Sciatic nerve (tissue), 2 donors: ENCODE measurements around the gene C11orf24. TPM values are rescaled to one million over a fixed set of nuclear protein-coding genes. Genes with fewer than 3 reads are reported as not detected.

Source experiments
- ATAC-seq: fragments of 200-7000 bp; cut with Tn5 transposase; one replicate; pipeline ENCODE4 v1.9.1; 2020; ENCODE audit warnings: mild to moderate bottlenecking, moderate library complexity
- DNase-seq: peaks from one replicate; pipeline ENCODE4 v3.0.0-alpha.2; 2020; ENCODE audit warnings: low spot score
- intact Hi-C: fragments of 100-400 bp; cut with DNase I; formaldehyde crosslinking; loops from one replicate; pipeline ENCODE4 v1.14.2; 2022
- total RNA-seq: library from RNA; stranded (reverse); fragmentation: NEBNext Ultra II Directional; extraction: Animal tissue kit (Norgen Biotek cat#: 25700); gene quantifications from one replicate; pipeline ENCODE4 v1.2.1, GENCODE V29; 2021
- donor health status: DM: no; HTN: no; CAD: no.
- donor health status: DM: no; HTN: no; CAD: no.

Gene C11orf24
- total RNA-seq, 1 donor from 2014 or later: 53.2 TPM

DNA sequence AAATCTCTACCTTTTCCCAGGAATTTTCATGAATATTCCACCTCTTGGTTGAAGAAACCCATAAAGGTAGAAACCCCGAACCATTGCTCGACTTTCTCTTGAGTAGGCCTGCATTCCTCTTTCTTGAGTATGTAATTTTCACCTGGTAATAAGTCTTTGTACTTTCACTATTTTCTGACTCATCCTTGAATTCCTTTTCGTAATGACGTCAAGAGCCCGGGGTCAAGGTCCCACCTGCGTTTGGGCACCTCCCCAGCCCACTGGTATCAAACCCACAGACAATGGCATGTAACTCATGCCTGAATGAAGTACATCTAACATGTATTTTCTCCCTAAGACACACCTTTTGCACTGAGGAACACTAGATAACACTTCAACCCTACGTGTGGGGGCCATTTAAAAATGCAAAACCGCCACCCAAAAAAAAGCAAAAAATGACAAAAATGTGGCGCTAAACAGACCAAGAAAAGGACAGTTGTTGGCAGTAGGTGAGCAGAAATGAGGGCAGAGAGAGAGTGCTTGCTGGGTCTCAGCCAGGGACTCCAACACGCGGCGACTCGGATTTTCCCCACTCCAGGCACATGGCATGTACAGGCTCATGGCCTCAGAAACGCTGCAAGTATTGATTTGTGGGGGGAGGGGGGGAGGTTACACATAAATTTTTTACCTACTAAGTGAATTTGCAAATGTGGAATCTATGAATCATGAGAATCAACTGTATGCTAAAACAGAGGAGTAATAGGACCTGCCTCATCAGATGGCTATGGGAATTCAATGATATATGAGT is 4.1 kb upstream of the C11orf24 start:
- peak; percentile 39 for DNase-seq
- no peak for ATAC-seq
- intact Hi-C loops: no loop called here

GRCh38 chr11:68274306-68274705 is 2.5 kb upstream of the C11orf24 start:
- intact Hi-C loops: no loop called here
- ATAC-seq (no peak), DNase-seq (no peak)

DNA sequence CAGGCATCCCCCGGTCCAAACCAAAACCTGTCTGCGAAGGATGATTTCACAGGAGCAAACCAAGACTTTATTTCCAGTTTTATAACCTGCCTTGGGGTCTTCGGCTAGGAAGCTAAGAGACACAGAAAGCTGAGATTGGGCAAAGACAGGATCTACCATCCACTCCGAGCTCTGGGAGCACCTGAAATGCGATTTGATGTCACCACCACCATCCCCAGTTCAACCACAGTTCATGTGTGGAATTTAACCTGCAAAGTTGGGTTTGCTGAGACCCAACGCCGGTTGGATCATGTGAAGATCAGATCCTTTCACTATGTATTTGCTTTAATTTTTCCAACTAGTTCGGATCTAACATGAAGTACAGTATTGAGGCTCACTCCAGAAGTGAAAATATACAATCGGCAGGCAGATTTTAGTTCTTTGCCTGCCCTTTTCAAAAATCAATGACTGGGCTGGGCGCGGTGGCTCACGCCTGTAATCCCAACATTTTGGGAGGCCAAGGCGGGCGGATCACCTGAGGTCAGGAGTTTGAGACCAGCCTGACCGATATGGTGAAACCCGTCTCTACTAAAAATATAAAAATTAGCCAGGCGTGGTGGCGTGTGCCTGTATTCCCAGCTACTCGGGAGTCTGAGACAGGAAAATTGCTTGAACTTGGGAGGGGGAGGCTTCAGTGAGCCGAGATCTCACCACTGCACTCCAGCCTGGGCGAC is 1.4 kb upstream of the C11orf24 start:
- intact Hi-C loops: no loop called here
- ATAC-seq (no peak), DNase-seq (peak; percentile 32)

GRCh38 chr11:68271023-68271780 is 571 bp downstream of the C11orf24 start:
- DNase-seq (peak; percentile 69), ATAC-seq (peak; percentile 44)
- intact Hi-C loops: no loop called here

DNA sequence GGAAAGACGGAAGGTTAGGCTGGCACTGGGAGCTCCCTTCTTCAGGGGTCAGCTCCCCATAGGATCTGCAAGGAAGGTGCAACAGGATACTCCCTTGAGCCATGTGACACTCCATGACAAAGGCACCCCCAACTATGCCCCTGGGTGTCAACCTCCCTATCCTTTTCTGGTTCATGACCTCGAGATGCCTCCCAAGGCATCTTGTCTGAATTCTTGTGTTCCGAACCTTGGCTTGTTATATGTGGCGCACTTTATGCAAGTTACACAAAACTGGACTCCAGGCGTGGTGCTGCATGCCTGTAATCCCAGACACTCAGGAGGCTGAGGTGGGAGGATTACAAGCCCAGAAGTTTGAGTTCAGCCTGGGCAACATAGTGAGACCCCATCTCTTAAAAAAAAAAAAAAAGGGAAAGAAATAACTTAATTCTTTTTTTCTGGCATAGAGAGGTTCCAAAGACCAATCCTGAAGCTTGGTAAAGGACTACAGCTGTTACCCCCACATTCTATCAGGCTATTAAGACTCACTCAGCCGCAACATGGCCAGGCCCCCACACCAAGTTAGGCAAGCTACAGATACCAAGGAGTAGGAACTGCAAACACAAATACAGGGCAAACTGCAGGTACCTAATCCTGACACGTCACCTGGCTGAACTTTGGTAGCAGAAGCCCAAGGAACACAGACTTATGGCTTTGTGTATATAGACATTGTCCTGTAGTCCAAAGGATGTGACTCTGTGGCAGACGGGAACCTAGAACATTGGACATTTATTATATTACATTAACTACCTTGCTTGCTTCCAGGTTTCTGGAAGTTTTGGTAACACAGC is 1.4 kb downstream of the C11orf24 start:
- intact Hi-C loops: no loop called here
- DNase-seq: peak; percentile 41
- ATAC-seq: no peak

DNA sequence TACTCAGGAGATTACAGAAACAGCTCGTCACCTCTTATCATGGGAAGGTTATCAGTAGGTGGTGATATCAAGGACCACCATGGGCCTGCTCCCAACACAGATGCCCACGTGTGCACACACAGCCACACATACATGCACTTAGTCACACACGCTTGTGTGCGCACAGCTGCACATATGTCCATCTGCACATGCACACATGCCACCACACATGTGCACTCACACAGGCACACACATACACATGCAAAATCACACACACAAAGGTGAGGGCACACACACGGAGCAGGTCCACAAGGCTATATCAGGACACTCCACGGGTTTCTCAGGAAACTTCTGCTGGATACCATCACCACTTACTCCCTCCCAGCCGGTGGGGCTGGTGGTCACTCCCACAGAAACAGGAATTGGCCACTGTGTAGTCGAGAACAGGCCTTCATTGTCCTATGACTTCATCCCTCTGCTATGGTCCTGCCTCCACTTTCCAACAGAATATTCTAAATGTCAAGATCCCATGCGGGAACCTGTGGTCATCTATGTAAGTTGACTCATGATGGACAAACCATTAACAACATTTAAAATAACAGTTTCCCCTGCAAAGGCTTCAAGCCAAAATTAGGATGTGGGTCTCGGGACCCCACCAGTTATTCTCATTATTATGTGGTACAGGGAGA is 2.2 kb downstream of the C11orf24 start:
- DNase-seq (no peak), ATAC-seq (peak; percentile 26)
- intact Hi-C loops: loop anchor here (10.0 kb wide), 1 partner anchor 115 kb away; no protein-coding TSS in a partner anchor

- no peak for DNase-seq
- intact Hi-C loops: loop anchor here (10.0 kb wide), 1 partner anchor 117 kb away; no protein-coding TSS in a partner anchor
- no peak for ATAC-seq
Measured at GRCh38 chr11:68267881-68268240, 3.9 kb downstream of the C11orf24 start.

- intact Hi-C loops: loop anchor here (10.0 kb wide), 1 partner anchor 118 kb away; no protein-coding TSS in a partner anchor
- DNase-seq (no peak), ATAC-seq (no peak)
Measured at GRCh38 chr11:68266936-68267880, 4.6 kb downstream of the C11orf24 start.

GRCh38 chr11:68266121-68266891 is 5.5 kb downstream of the C11orf24 start:
- ATAC-seq (peak; percentile 34), DNase-seq (no peak)
- intact Hi-C loops: loop anchor here (10.0 kb wide), 1 partner anchor 118 kb away; no protein-coding TSS in a partner anchor

DNA sequence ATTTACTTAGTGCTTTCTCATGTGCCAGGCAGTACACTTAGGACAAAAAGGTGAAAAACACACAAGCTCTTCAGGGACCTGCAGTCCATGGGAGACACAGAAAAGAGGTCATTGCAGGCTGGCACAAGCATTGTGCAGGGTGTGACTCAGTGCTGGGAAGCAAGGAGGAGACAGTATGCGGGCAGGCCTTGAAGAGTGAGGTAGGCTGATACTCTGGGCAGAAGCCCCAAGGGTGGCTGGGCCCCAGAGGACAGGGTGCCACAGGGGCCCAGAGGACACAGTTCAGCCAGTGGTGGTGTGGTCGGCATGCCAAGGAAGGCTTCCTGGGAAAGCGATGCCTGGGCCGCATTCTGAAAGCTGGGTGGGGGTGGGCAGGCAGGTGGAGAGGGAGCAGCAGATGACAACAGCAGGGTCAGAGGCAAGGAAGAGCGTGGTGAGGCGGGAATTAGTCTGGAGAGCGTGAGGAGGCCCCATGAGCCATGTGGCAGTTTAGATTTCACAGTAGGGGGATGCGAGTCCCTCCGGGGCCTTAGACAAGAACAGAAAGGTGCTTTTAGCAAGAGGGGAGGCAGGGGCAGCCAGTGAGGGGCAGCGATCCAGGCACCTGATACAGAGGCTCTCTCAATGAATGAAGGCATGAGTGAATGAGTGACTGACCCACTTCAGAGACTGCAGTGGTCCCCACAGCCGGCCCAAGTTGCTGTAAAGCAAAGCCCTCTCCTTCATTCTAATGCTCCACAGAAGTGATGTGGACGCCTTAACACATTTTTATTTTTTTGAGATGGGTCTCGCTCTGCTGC is 6.8 kb downstream of the C11orf24 start:
- ATAC-seq (no peak), DNase-seq (no peak)
- intact Hi-C loops: loop anchor here (5.0 to 10.0 kb wide), 2 partner anchors 120 to 182 kb away; no protein-coding TSS in a partner anchor

DNA sequence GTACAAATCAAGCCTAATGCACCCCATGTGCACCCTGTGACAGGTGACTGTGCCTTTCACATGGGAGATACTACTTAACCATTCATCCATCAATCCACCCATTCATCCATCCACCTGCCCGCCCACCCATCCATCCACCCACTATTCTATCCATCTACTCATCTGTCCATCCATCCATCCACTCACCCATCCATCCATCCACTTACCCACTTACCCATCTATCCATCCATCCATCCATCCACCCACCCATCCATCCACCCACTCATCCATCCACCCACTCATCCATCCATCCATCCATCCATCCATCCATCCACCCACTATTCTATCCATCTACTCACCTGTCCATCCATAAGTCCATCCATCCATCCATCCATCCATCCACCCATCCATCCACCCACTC is 7.5 kb downstream of the C11orf24 start:
- ATAC-seq: no peak
- DNase-seq: no peak
- intact Hi-C loops: loop anchor here (5.0 to 10.0 kb wide), 2 partner anchors 121 to 183 kb away; no protein-coding TSS in a partner anchor

GRCh38 chr11:68263444-68264035 is 8.2 kb downstream of the C11orf24 start:
- intact Hi-C loops: loop anchor here (5.0 to 10.0 kb wide), 2 partner anchors 121 to 184 kb away; no protein-coding TSS in a partner anchor
- ATAC-seq: peak; percentile 67
- DNase-seq: no peak

DNA sequence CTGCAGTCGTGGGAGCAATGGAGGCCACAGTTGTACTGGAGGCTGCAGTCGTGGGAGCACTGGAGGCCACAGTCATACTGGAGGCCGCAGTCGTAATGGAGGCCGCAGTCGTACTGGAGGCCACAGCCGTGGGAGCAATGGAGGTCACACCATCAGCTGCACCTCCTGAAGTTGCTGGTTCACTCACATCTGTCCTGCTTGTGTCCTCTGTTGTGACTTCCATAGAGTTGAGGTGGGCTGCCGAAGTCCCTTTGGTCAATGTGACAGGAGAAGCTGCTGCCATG is 9.3 kb downstream of the C11orf24 start:
- intact Hi-C loops: loop anchor here (5.0 to 10.0 kb wide), 2 partner anchors 122 to 185 kb away; no protein-coding TSS in a partner anchor
- ATAC-seq (no peak), DNase-seq (no peak)

GRCh38 chr11:68261749-68262543 is 9.8 kb downstream of the C11orf24 start:
- DNase-seq (no peak), ATAC-seq (no peak)
- intact Hi-C loops: loop anchor here (5.0 to 10.0 kb wide), 2 partner anchors 123 to 185 kb away; no protein-coding TSS in a partner anchor
